Astrocyte (in vitro differentiated cells and primary cell): ENCODE results near the gene RPS6KA2. TPM values are rescaled to one million over a fixed set of nuclear protein-coding genes. Genes with fewer than 3 reads are reported as not detected.

ENCODE experiments used
- DNase-seq: peaks from one replicate; pipeline ENCODE4 v3.0.0-alpha.2; 2010; ENCODE audit warnings: low read depth
- FAIRE-seq: peaks from 2 replicates; lab custom pipeline; 2011; peaks lifted over from hg19 to GRCh38; lab: Jason Lieb, UNC
- H2AFZ ChIP-seq: 2 replicates; pipeline ENCODE4 v1.6.0; 2012; ENCODE audit warnings: low read depth, low read length, inconsistent platforms
- H3K27ac ChIP-seq: 2 replicates; pipeline ENCODE4 v1.5.1; 2011; ENCODE audit warnings: low read depth, low read length, inconsistent platforms
- H3K27me3 ChIP-seq: 2 replicates; pipeline ENCODE4 v1.6.0; 2011; ENCODE audit warnings: low read length, inconsistent platforms; ENCODE audit not compliant: insufficient read depth
- H3K36me3 ChIP-seq: 2 replicates; pipeline ENCODE4 v1.5.1; 2011; ENCODE audit warnings: low read length, inconsistent platforms; ENCODE audit not compliant: insufficient read depth
- H3K4me1 ChIP-seq: 2 replicates; pipeline ENCODE4 v1.5.1; 2011; ENCODE audit warnings: low read length, inconsistent platforms; ENCODE audit not compliant: insufficient read depth
- H3K4me2 ChIP-seq: 2 replicates; pipeline ENCODE4 v1.6.0; 2012; ENCODE audit warnings: low read length, inconsistent platforms
- H3K4me3 ChIP-seq: 2 replicates; pipeline ENCODE4 v1.5.1; 2011; ENCODE audit warnings: low read depth, mild to moderate bottlenecking, low read length, inconsistent platforms; ENCODE audit not compliant: insufficient read depth
- H3K79me2 ChIP-seq: 2 replicates; pipeline ENCODE4 v1.6.0; 2012; ENCODE audit warnings: mild to moderate bottlenecking, low read length, inconsistent platforms; ENCODE audit not compliant: insufficient read depth
- H3K9ac ChIP-seq: 2 replicates; pipeline ENCODE4 v1.6.0; 2012; ENCODE audit warnings: mild to moderate bottlenecking, low read length, inconsistent platforms
- H3K9me3 ChIP-seq: 2 replicates; pipeline ENCODE4 v1.5.1; 2012; ENCODE audit warnings: low read depth, mild to moderate bottlenecking, low read length, inconsistent platforms; ENCODE audit not compliant: insufficient read depth
- H4K20me1 ChIP-seq: 2 replicates; pipeline ENCODE4 v1.6.0; 2012; ENCODE audit warnings: low read length, inconsistent platforms; ENCODE audit not compliant: insufficient read depth
- H3K27ac Mint-ChIP-seq: one replicate; pipeline ENCODE4 v1.8.0; 2021; ENCODE audit warnings: mild to moderate bottlenecking, mixed read lengths; ENCODE audit not compliant: unreplicated experiment
- H3K27me3 Mint-ChIP-seq: one replicate; pipeline ENCODE4 v1.8.0; 2021; ENCODE audit warnings: low read depth, mixed read lengths; ENCODE audit not compliant: unreplicated experiment
- H3K36me3 Mint-ChIP-seq: one replicate; pipeline ENCODE4 v1.8.0; 2021; ENCODE audit warnings: low read depth, mixed read lengths; ENCODE audit not compliant: unreplicated experiment
- H3K4me1 Mint-ChIP-seq: one replicate; pipeline ENCODE4 v1.8.0; 2021; ENCODE audit warnings: low read depth, mixed read lengths; ENCODE audit not compliant: unreplicated experiment
- H3K4me3 Mint-ChIP-seq: one replicate; pipeline ENCODE4 v1.8.0; 2021; ENCODE audit warnings: mild to moderate bottlenecking, moderate library complexity, mixed read lengths; ENCODE audit not compliant: unreplicated experiment
- H3K9me3 Mint-ChIP-seq: one replicate; pipeline ENCODE4 v1.8.0; 2021; ENCODE audit warnings: mild to moderate bottlenecking, mixed read lengths; ENCODE audit not compliant: unreplicated experiment
- CTCF ChIP-seq: IDR thresholded peaks from 2 replicates; pipeline ENCODE4 v1.5.1; 2011; ENCODE audit warnings: low read depth, mild to moderate bottlenecking, inconsistent platforms, low read length, moderate library complexity; ENCODE audit not compliant: insufficient read depth
- EZH2 ChIP-seq: IDR thresholded peaks from 2 replicates; pipeline ENCODE4 v1.6.1; 2012; ENCODE audit warnings: mild to moderate bottlenecking, low read length, inconsistent platforms; ENCODE audit not compliant: insufficient read depth
- total RNA-seq: library from RNA; stranded (reverse); gene quantifications from 2 replicates; pipeline ENCODE4 v1.2.1, GENCODE V29; 2021

Gene RPS6KA2
- total RNA-seq, 1 donor from 2014 or later = 33.5 TPM

GRCh38 chr6:166470029-166470862 is 156.8 kb downstream of the RPS6KA2 start:
- Mint-ChIP-seq H3K4me3 (no peak overlapping the region), H3K27ac (no peak overlapping the region), H3K4me1 (peaks cover 13% of the 10 kb centered on the region), H3K9me3 (no peaks in the 10 kb centered on the region), H3K36me3 (peaks cover 19% of the 10 kb centered on the region), H3K27me3 (peaks cover 2% of the 10 kb centered on the region)
- Histone ChIP-seq H3K4me1 (peaks cover 13% of the 10 kb centered on the region), H3K9ac (no peak overlapping the region), H3K27ac (no peak overlapping the region), H3K4me3 (no peak overlapping the region), H3K36me3 (peaks cover 10% of the 10 kb centered on the region), H2AFZ (no peak overlapping the region), H3K9me3 (no peaks in the 10 kb centered on the region), H3K4me2 (no peak overlapping the region), H4K20me1 (peaks cover 5% of the 10 kb centered on the region), H3K79me2 (no peaks in the 10 kb centered on the region), H3K27me3 (no peaks in the 10 kb centered on the region)
- DNase-seq (no peak), FAIRE-seq (no peak)
- TF ChIP-seq EZH2 (no peak), CTCF (no peak)

GRCh38 chr6:166469426-166469961 is 157.6 kb downstream of the RPS6KA2 start:
- Histone ChIP-seq H3K79me2 (no peaks in the 10 kb centered on the region), H3K9me3 (no peaks in the 10 kb centered on the region), H4K20me1 (peaks cover 5% of the 10 kb centered on the region), H2AFZ (no peak overlapping the region), H3K4me1 (peaks cover 13% of the 10 kb centered on the region), H3K4me2 (no peak overlapping the region), H3K9ac (no peak overlapping the region), H3K27ac (no peak overlapping the region), H3K4me3 (no peak overlapping the region), H3K27me3 (no peaks in the 10 kb centered on the region), H3K36me3 (peaks cover 10% of the 10 kb centered on the region)
- Mint-ChIP-seq H3K4me3 (no peak overlapping the region), H3K36me3 (peaks cover 21% of the 10 kb centered on the region), H3K4me1 (peaks cover 13% of the 10 kb centered on the region), H3K27ac (no peak overlapping the region), H3K27me3 (no peaks in the 10 kb centered on the region), H3K9me3 (no peaks in the 10 kb centered on the region)
- DNase-seq (no peak), FAIRE-seq (no peak)
- TF ChIP-seq CTCF (no peak), EZH2 (no peak)
